Neural progenitor cell (in vitro differentiated cells): ENCODE results near the gene UMAD1.

Experiments
- CTCF ChIP-seq: fragments of 200-600 bp; sonication (generic); IDR thresholded peaks from 2 replicates; pipeline ENCODE4 v1.5.1; 2017; ENCODE audit warnings: antibody characterized with exemption, mild to moderate bottlenecking
- EZH2 ChIP-seq: fragments of 200-600 bp; sonication (generic); IDR thresholded peaks from 2 replicates; pipeline ENCODE4 v1.6.1; 2017; ENCODE audit warnings: antibody characterized with exemption, mild to moderate bottlenecking, moderate library complexity
- EZH2phosphoT487 ChIP-seq: fragments of 200-600 bp; sonication (generic); IDR thresholded peaks from 2 replicates; pipeline ENCODE4 v1.6.1; 2017; ENCODE audit warnings: antibody characterized with exemption

GRCh38 chr7:7902845-7903244 is 262.3 kb downstream of the UMAD1 start:
- no peak for TF ChIP-seq CTCF
- TF ChIP-seq EZH2, result no peak
- no peak for TF ChIP-seq EZH2phosphoT487
